Measurements from ENCODE around the gene HOXB13.
"Not testable (repeated sequence)": the region's sequence is repeated elsewhere in the genome, so short reads cannot be mapped to it uniquely, and the experiment has no call there.

The HOXB13 gene

GRCh38 chr17:48726916-48727286 is 1.6 kb downstream of the HOXB13 start:
- no peak for DNase-seq (ENCODE audit: low read depth in 2 of 2)

- no peak for DNase-seq (ENCODE audit: low read depth in 2 of 2)
Measured at GRCh38 chr17:48726114-48726915, 2.2 kb downstream of the HOXB13 start.

GRCh38 chr17:48725288-48726064 is 3.1 kb downstream of the HOXB13 start:
- no peak for DNase-seq (ENCODE audit: low read depth in 2 of 2)

- DNase-seq (ENCODE audit: low read depth in 2 of 2): no peak
Measured at GRCh38 chr17:48725004-48725287, 3.6 kb downstream of the HOXB13 start.

GRCh38 chr17:48724251-48725003 is 4.1 kb downstream of the HOXB13 start:
- DNase-seq (ENCODE audit: low read depth in 2 of 2): peak; percentile 54 to 82

GRCh38 chr17:48723423-48724250 is 4.9 kb downstream of the HOXB13 start:
- no peak for DNase-seq (ENCODE audit: low read depth in 2 of 2)

- DNase-seq (ENCODE audit: low read depth in 2 of 2): no peak
Measured at GRCh38 chr17:48722915-48723422, 5.6 kb downstream of the HOXB13 start, which contains the start of gene PRAC2. Gene PRAC2, plus strand, starts transcription at chr17:48723185. Its CDS starts 1,226 bp downstream, at chr17:48724411.

- no peak for DNase-seq (ENCODE audit: low read depth in 2 of 2)
Measured at GRCh38 chr17:48722201-48722907, 6.2 kb downstream of the HOXB13 start, which contains the start of gene PRAC1. Gene PRAC1, minus strand, starts transcription at chr17:48722518. Its CDS starts 126 bp downstream, at chr17:48722392.

- no peak for DNase-seq (ENCODE audit: low read depth in 2 of 2)
Measured at GRCh38 chr17:48721009-48721402, 7.5 kb downstream of the HOXB13 start.

- no peak for DNase-seq (ENCODE audit: low read depth in 2 of 2)
Measured at GRCh38 chr17:48720266-48721008, 8.1 kb downstream of the HOXB13 start.

- no peak for DNase-seq (ENCODE audit: low read depth in 2 of 2)
Measured at GRCh38 chr17:48719642-48720265, 8.8 kb downstream of the HOXB13 start.

- no peak for DNase-seq (ENCODE audit: low read depth in 2 of 2)
Measured at GRCh38 chr17:48718761-48719641, 9.5 kb downstream of the HOXB13 start.

- no peak for DNase-seq (ENCODE audit: low read depth in 2 of 2)
Measured at GRCh38 chr17:48718227-48718760, 10.3 kb downstream of the HOXB13 start.

- DNase-seq (ENCODE audit: low read depth in 2 of 2): no peak
Measured at GRCh38 chr17:48717367-48718226, 11.0 kb downstream of the HOXB13 start.

- not testable (repeated sequence) for DNase-seq (ENCODE audit: low read depth in 2 of 2)
Measured at GRCh38 chr17:48716549-48716948, 12.0 kb downstream of the HOXB13 start.

- no peak for DNase-seq (ENCODE audit: low read depth in 2 of 2)
Measured at GRCh38 chr17:48715496-48716399, 12.8 kb downstream of the HOXB13 start.

Data from stimulated activated CD4-positive, alpha-beta T cell treated with anti-CD3 and anti-CD28 coated beads, Interleukin-12 subunit alpha, Interleukin-12 subunit beta, amount 100 ng/mL, for 24 hours (primary cell).